ENCODE results near the gene ELL2. TPM values are rescaled to one million over a fixed set of nuclear protein-coding genes. Genes with fewer than 3 reads are reported as not detected.
A peak's percentile ranks its signal among the peaks of the same experiment; 100 is the strongest.

ELL2 gene
- total and polyA plus RNA-seq, 4 donors: 12.3 to 79.6 (median 49.0) TPM

GRCh38 chr5:95986937-95987520 is 25.4 kb upstream of the ELL2 start:
- WGBS, 2 donors: 93 to 97% methylated on average over 5 of the region's 5 CpGs
- Histone ChIP-seq H3K36me3 (ENCODE audit: control insufficient read depth in 4 of 4, insufficient read depth in 4 of 4, low read length in 4 of 4) (no peaks in the 10 kb centered on the region), H3K4me3 (no peak overlapping the region), H3K4me1 (ENCODE audit: control insufficient read depth in 5 of 5, insufficient read depth in 5 of 5, low read length in 5 of 5) (peaks cover 0 to 3% (median 0%) of the 10 kb centered on the region in 5 donors), H3K9ac (ENCODE audit: insufficient read depth in 1 of 2, low read length in 2 of 2) (no peak overlapping the region), H3K9me3 (ENCODE audit: control insufficient read depth in 4 of 4, insufficient read depth in 3 of 4, low read length in 3 of 4) (no peaks in the 10 kb centered on the region), H3K27me3 (ENCODE audit: control insufficient read depth in 3 of 3, insufficient read depth in 3 of 3, low read length in 2 of 3) (no peaks in the 10 kb centered on the region), H3K27ac (ENCODE audit: low read depth in 1 of 2, low read length in 1 of 2) (no peak overlapping the region)
- no peak for TF ChIP-seq CTCF (IDR thresholded peaks at IDR 0.05; ENCODE audit: control extremely low read depth, extremely low read depth)
- DNase-seq (no peak), ATAC-seq (ENCODE audit: insufficient read depth, low FRiP score) (no peak)

GRCh38 chr5:95986001-95986400 is 24.4 kb upstream of the ELL2 start:
- no peak for ATAC-seq (ENCODE audit: insufficient read depth, low FRiP score)
- Histone ChIP-seq H3K9ac (ENCODE audit: insufficient read depth in 1 of 2, low read length in 2 of 2) (no peak overlapping the region), H3K27ac (ENCODE audit: low read depth in 1 of 2, low read length in 1 of 2) (no peak overlapping the region), H3K4me3 (no peak overlapping the region), H3K27me3 (ENCODE audit: control insufficient read depth in 3 of 3, insufficient read depth in 3 of 3, low read length in 2 of 3) (no peaks in the 10 kb centered on the region), H3K4me1 (ENCODE audit: control insufficient read depth in 5 of 5, insufficient read depth in 5 of 5, low read length in 5 of 5) (peaks cover 0 to 3% (median 0%) of the 10 kb centered on the region in 5 donors), H3K9me3 (ENCODE audit: control insufficient read depth in 4 of 4, insufficient read depth in 3 of 4, low read length in 3 of 4) (no peaks in the 10 kb centered on the region), H3K36me3 (ENCODE audit: control insufficient read depth in 4 of 4, insufficient read depth in 4 of 4, low read length in 4 of 4) (no peaks in the 10 kb centered on the region)
- DNase-seq: peak in 2 of 3 donors; percentile 25 to 52
- TF ChIP-seq CTCF (IDR thresholded peaks at IDR 0.05; ENCODE audit: control extremely low read depth, extremely low read depth): no peak
- WGBS, 2 donors: 89 to 91% methylated on average over 2 of the region's 2 CpGs

- H3K4me1 ChIP-seq (ENCODE audit: control insufficient read depth in 5 of 5, insufficient read depth in 5 of 5, low read length in 5 of 5): peaks cover 0 to 3% (median 0%) of the 10 kb centered on the region in 5 donors
- no peaks in the 10 kb centered on the region for H3K9me3 ChIP-seq (ENCODE audit: control insufficient read depth in 4 of 4, insufficient read depth in 3 of 4, low read length in 3 of 4)
- 85 to 95% methylated on average over 1 of the region's 1 CpG for whole genome bisulfite sequencing, 2 donors
- no peak for ATAC-seq (ENCODE audit: insufficient read depth, low FRiP score)
- no peak for DNase-seq
- no peak overlapping the region for H3K9ac ChIP-seq (ENCODE audit: insufficient read depth in 1 of 2, low read length in 2 of 2)
- H3K36me3 ChIP-seq (ENCODE audit: control insufficient read depth in 4 of 4, insufficient read depth in 4 of 4, low read length in 4 of 4): no peaks in the 10 kb centered on the region
- no peak overlapping the region for H3K27ac ChIP-seq (ENCODE audit: low read depth in 1 of 2, low read length in 1 of 2)
- no peak for TF ChIP-seq CTCF (IDR thresholded peaks at IDR 0.05; ENCODE audit: control extremely low read depth, extremely low read depth)
- no peak overlapping the region for H3K4me3 ChIP-seq
- no peaks in the 10 kb centered on the region for H3K27me3 ChIP-seq (ENCODE audit: control insufficient read depth in 3 of 3, insufficient read depth in 3 of 3, low read length in 2 of 3)
Measured at GRCh38 chr5:95985249-95985648, 23.6 kb upstream of the ELL2 start.
